HEK293T (cell line): ENCODE measurements around the gene ERAP2.

Experiments
- BHLHE40 ChIP-seq: fragments of 450-650 bp; IDR thresholded peaks from 2 replicates; pipeline ENCODE4 v1.6.1; 2016; ENCODE audit warnings: mild to moderate bottlenecking, moderate library complexity, borderline replicate concordance
- CTBP1 ChIP-seq: fragments of 450-650 bp; IDR thresholded peaks from 2 replicates; pipeline ENCODE4 v1.6.1; 2016; ENCODE audit warnings: borderline replicate concordance
- FOXA1 ChIP-seq: fragments of 450-650 bp; IDR thresholded peaks from 2 replicates; pipeline ENCODE4 v1.6.1; 2016; ENCODE audit warnings: mild to moderate bottlenecking

DNA sequence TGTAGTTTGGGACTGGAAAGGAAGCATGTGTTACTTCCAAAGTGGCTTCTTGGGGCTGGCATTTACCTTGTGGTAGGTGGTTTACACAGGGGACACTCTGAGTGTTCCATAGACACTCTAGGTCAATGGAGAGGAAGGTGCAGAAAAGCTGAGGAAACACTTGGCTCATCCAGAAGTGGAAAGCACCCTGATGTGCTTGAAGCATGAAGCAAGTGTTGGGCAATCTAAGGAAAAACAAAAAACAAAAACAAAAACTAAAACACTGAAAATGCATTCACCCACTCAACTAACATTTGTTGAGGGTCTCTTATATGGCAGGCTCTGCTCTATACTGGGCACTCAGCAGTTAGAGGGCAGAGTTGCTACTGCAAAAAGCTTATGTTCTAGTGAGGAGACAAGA lies 2.9 kb upstream of the ERAP2 start:
- no peak for TF ChIP-seq BHLHE40
- no peak for TF ChIP-seq FOXA1
- TF ChIP-seq CTBP1, result no peak
